Measurements from ENCODE around the gene CDH13.

DNA sequence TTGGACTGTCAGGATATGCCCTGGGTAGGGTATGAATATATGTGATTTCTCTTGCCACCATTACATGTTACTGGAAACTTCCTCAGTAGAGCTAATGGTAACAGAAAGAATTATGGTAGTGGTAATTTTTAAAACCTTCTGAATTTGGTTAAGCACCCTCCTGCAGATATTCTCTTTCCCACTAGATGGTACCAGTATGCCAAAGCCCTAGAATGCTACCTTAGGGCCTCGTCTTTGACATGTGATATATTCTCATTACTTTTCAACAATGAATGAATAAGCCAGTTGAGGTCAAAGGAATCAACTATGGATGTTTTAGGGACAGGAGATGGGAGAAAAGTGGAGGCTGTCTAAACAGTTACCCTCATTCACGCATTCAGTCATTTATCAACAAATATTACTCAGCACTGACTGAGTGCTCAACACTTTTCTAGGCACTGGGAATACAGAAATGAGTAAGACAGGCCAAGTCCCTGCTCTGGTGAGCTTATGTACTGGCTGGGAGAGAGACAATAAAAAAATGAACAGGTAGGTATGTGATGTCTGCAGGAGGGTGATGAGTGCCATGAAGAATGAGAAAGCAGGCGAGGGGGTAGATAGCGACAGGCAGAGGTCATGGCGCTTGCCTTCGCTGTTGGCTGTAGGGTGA is 14.7 kb downstream of the CDH13 start:
- TF ChIP-seq EZH2 (IDR thresholded peaks at IDR 0.05; ENCODE audit: borderline replicate concordance, low read depth, low read length, severe bottlenecking) (no peak), CTCF (IDR thresholded peaks at IDR 0.05; ENCODE audit: borderline replicate concordance, extremely low read depth, low read length, poor library complexity, severe bottlenecking) (no peak)
